H1 (cell line): ENCODE results near the gene PPP1R9A. TPM values are rescaled to one million over a fixed set of nuclear protein-coding genes. Genes with fewer than 3 reads are reported as not detected.

Source experiments
- KDM5A ChIP-seq: fragments of 200-600 bp; IDR thresholded peaks from 2 replicates; pipeline ENCODE4 v1.7.1; 2012; ENCODE audit warnings: mild to moderate bottlenecking, low read length, inconsistent platforms, mixed read lengths
- NANOG ChIP-seq: IDR thresholded peaks from 2 replicates; pipeline ENCODE4 v1.6.1; 2011; ENCODE audit warnings: low read length, low read depth, mild to moderate bottlenecking, inconsistent platforms; ENCODE audit not compliant: insufficient read depth, poor library complexity, severe bottlenecking
- POLR2AphosphoS5 ChIP-seq: IDR thresholded peaks from 2 replicates; pipeline ENCODE4 v1.6.1; 2011; ENCODE audit warnings: low read depth, low read length
- polyA plus RNA-seq, 7 experiments: library from polyadenylated mRNA; depleted of rRNA in 3 of 7; stranded (reverse) in 5 of 7; unstranded in 2 of 7; fragments of >200 nt in 5 of 7; fragments of 200-250 nt in 2 of 7; gene quantifications; 1 replicate in 5 of 7; 2 replicates in 1 of 7; 4 replicates in 1 of 7; pipeline versions ENCODE4 v1.2.1 to v1.2.3, GENCODE V29; 2011 to 2013; ENCODE audit warnings: missing spikeins in 2 of 7, mixed read lengths in 2 of 7
- total RNA-seq: library from RNA; stranded (reverse); fragmentation: NEBNext Ultra II Directional; extraction: Animal tissue kit (Norgen Biotek cat#: 25700); gene quantifications from 2 replicates; pipeline ENCODE4 v1.2.1, GENCODE V29; 2021

Gene PPP1R9A
- total and polyA plus RNA-seq, 2 of the 8 experiments (the other 6 are each of a cell fraction or from before 2014, with no cell fraction given), result 3.0 to 20.3 TPM

DNA sequence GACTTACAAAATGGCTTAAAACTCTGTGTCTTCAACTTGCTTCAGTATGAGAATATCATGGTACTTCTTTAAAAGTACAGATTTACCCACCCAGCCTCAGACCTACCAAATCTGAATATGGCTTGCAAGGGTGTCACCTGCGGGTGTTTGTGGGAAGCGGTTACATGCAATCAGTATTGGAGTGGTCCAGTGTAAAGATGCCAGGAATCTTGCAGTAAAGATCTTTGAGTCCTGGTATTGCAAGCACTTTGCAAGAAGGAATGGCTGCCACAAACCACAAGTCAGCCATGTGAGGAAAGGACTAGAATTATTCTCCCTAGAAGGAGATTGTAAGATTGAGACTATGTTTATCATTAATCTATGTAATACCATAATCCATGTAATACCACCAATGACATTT is 301.9 kb downstream of the PPP1R9A start (continued):
- TF ChIP-seq NANOG (no peak), POLR2AphosphoS5 (no peak), KDM5A (no peak)
